GM15510 (cell line): ENCODE data around the gene RALGPS1.

Source experiments
- POLR2A ChIP-seq: IDR thresholded peaks from 3 replicates; pipeline ENCODE4 v1.6.1; 2011; ENCODE audit warnings: borderline replicate concordance; ENCODE audit not compliant: insufficient read length; ENCODE audit errors: extremely low read depth

The RALGPS1 gene

GRCh38 chr9:127086771-127087170, 172.2 kb downstream of the RALGPS1 start:
- no peak for TF ChIP-seq POLR2A

- TF ChIP-seq POLR2A, result no peak
Observed at GRCh38 chr9:127087411-127087810, 172.8 kb downstream of the RALGPS1 start.

GRCh38 chr9:127087836-127088235, 173.3 kb downstream of the RALGPS1 start:
- no peak for TF ChIP-seq POLR2A

- TF ChIP-seq POLR2A, result no peak
Observed at GRCh38 chr9:127088724-127089615, 174.4 kb downstream of the RALGPS1 start.

- no peak for TF ChIP-seq POLR2A
Observed at GRCh38 chr9:127089631-127090081, 175.1 kb downstream of the RALGPS1 start.

- no peak for TF ChIP-seq POLR2A
Observed at GRCh38 chr9:127090341-127090985, 175.9 kb downstream of the RALGPS1 start.

GRCh38 chr9:127091526-127091925, 176.9 kb downstream of the RALGPS1 start:
- no peak for TF ChIP-seq POLR2A

GRCh38 chr9:127092041-127092608, 177.5 kb downstream of the RALGPS1 start:
- no peak for TF ChIP-seq POLR2A

- TF ChIP-seq POLR2A, result no peak
Observed at GRCh38 chr9:127093319-127094020, 178.9 kb downstream of the RALGPS1 start.

GRCh38 chr9:127095411-127095810, 180.8 kb downstream of the RALGPS1 start:
- no peak for TF ChIP-seq POLR2A

GRCh38 chr9:127096208-127096607, 181.6 kb downstream of the RALGPS1 start:
- no peak for TF ChIP-seq POLR2A

GRCh38 chr9:127097683-127098082, 183.1 kb downstream of the RALGPS1 start:
- no peak for TF ChIP-seq POLR2A

GRCh38 chr9:127098916-127099553, 184.5 kb downstream of the RALGPS1 start:
- no peak for TF ChIP-seq POLR2A

GRCh38 chr9:127099664-127100063, 185.1 kb downstream of the RALGPS1 start:
- no peak for TF ChIP-seq POLR2A
